H1 (cell line): ENCODE data around the gene RFNG. TPM values are rescaled to one million over a fixed set of nuclear protein-coding genes. Genes with fewer than 3 reads are reported as not detected.

Experiments used
- CEBPB ChIP-seq: IDR thresholded peaks from 2 replicates; pipeline ENCODE4 v1.6.1; 2012; ENCODE audit warnings: low read depth, low read length
- POLR2A ChIP-seq, 2 experiments: IDR thresholded peaks; 1 replicate in 1 of 2; 2 replicates in 1 of 2; pipeline ENCODE4 v1.6.1; 2011; ENCODE audit warnings: low read depth in 2 of 2, low read length in 2 of 2, mild to moderate bottlenecking in 2 of 2; ENCODE audit errors: control extremely low read depth in 1 of 2
- SP1 ChIP-seq: IDR thresholded peaks from 2 replicates; pipeline ENCODE4 v1.6.1; 2011; ENCODE audit warnings: low read depth, low read length
- polyA plus RNA-seq, 7 experiments: library from polyadenylated mRNA; depleted of rRNA in 3 of 7; stranded (reverse) in 5 of 7; unstranded in 2 of 7; fragments of >200 nt in 5 of 7; fragments of 200-250 nt in 2 of 7; gene quantifications; 1 replicate in 5 of 7; 2 replicates in 1 of 7; 4 replicates in 1 of 7; pipeline versions ENCODE4 v1.2.1 to v1.2.3, GENCODE V29; 2011 to 2013; ENCODE audit warnings: missing spikeins in 2 of 7, mixed read lengths in 2 of 7
- total RNA-seq: library from RNA; stranded (reverse); fragmentation: NEBNext Ultra II Directional; extraction: Animal tissue kit (Norgen Biotek cat#: 25700); gene quantifications from 2 replicates; pipeline ENCODE4 v1.2.1, GENCODE V29; 2021

Gene RFNG
- total and polyA plus RNA-seq, 2 of the 8 experiments (the other 6 are each of a cell fraction or from before 2014, with no cell fraction given): 26.7 to 28.4 TPM

- TF ChIP-seq POLR2A (IDR thresholded peaks at IDR 0.05; ENCODE audit: control extremely low read depth in 1 of 2, low read depth in 2 of 2, low read length in 2 of 2) (peak; percentile 9 to 63; a peak in 2 of 3 replicates), SP1 (no peak; the same call in 1 of the 2 replicates), CEBPB (no peak)
Measured at GRCh38 chr17:82098939-82099763, 47.5 kb upstream of the RFNG start (continued).
